SH-SY5Y (cell line): Measurements from ENCODE around the gene NR2C2AP.

ENCODE experiments used
- GATA2 ChIP-seq: IDR thresholded peaks from 2 replicates; pipeline ENCODE4 v1.6.1; 2011; ENCODE audit warnings: mild to moderate bottlenecking, low read depth, low read length
- GATA3 ChIP-seq: IDR thresholded peaks from 2 replicates; pipeline ENCODE4 v1.6.1; 2011; ENCODE audit warnings: low read depth, mild to moderate bottlenecking, low read length, moderate library complexity

DNA sequence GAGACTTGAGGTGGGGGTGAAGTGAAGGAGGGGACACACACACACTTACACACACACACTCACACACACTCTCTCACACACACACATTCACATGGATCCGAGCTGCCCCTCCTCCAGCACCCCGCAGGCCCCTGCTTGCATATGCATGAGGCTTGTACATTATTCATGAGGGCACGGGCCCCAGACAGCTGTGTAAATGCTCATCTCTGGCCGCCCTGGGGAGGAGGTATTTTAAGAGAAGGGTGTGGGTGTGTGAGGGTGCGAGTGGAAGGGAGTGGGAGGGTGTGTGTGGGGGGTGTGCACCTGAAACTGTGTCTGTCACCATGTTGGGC, 10.9 kb upstream of the NR2C2AP start:
- no peak for TF ChIP-seq GATA2
- no peak for TF ChIP-seq GATA3
